Thoracic aorta (tissue), 2 donors: Measurements from ENCODE around the gene DNAH1. TPM values are rescaled to one million over a fixed set of nuclear protein-coding genes. Genes with fewer than 3 reads are reported as not detected.

Experiments
- ATAC-seq: fragments of 150-250 bp; one replicate; pipeline ENCODE4 v1.8.0; 2017; ENCODE audit warnings: low read depth; ENCODE audit not compliant: insufficient number of reproducible peaks, low FRiP score
- DNase-seq: peaks from one replicate; pipeline ENCODE4 v3.0.0-alpha.2; 2020; ENCODE audit warnings: low spot score
- H3K27ac ChIP-seq, 2 donors: fragments of 200-600 bp; sonication (generic); 1 replicate in 1 of 2; 2 replicates in 1 of 2; pipeline ENCODE4 v1.5.1; 2016; ENCODE audit warnings: mild to moderate bottlenecking in 2 of 2, moderate library complexity in 2 of 2
- H3K27me3 ChIP-seq: fragments of 200-600 bp; sonication (generic); replicated peaks from 2 replicates; pipeline ENCODE4 v1.6.0; 2016; ENCODE audit warnings: mild to moderate bottlenecking; ENCODE audit not compliant: insufficient read depth
- H3K36me3 ChIP-seq: fragments of 200-600 bp; sonication (generic); one replicate; pipeline ENCODE4 v1.5.1; 2016
- H3K4me1 ChIP-seq, 2 donors: fragments of 200-600 bp; sonication (generic); 1 replicate in 1 of 2; 2 replicates in 1 of 2; pipeline versions ENCODE4 v1.5.1 to v1.6.0; 2016; ENCODE audit warnings: low read depth in 2 of 2, mild to moderate bottlenecking in 1 of 2; ENCODE audit not compliant: control insufficient read depth in 1 of 2
- H3K4me3 ChIP-seq: fragments of 200-600 bp; sonication (generic); 2 replicates; pipeline ENCODE4 v1.5.1; 2016; ENCODE audit warnings: mild to moderate bottlenecking
- H3K9me3 ChIP-seq: fragments of 200-600 bp; sonication (generic); 2 replicates; pipeline ENCODE4 v1.5.1; 2016
- CTCF ChIP-seq: fragments of 200-600 bp; sonication (generic); IDR thresholded peaks from one replicate; pipeline ENCODE4 v1.5.1; 2019; ENCODE audit warnings: antibody characterized with exemption
- total RNA-seq, 2 donors: library from RNA; depleted of rRNA; stranded (reverse); fragments of >200 nt; gene quantifications; one replicate each; pipeline versions ENCODE4 v1.1.0 to v1.2.3, GENCODE V29; 2016

Gene DNAH1
- total RNA-seq, 2 donors from 2014 or later, result 14.6 to 21.0 TPM

- Histone ChIP-seq H3K36me3 (no peaks in the 10 kb centered on the region), H3K27me3 (no peaks in the 10 kb centered on the region), H3K4me3 (no peak overlapping the region), H3K4me1 (no peaks in the 10 kb centered on the region), H3K9me3 (no peaks in the 10 kb centered on the region), H3K27ac (no peak overlapping the region)
- no peak for DNase-seq
- ATAC-seq, result no peak
- TF ChIP-seq CTCF, result no peak
Observed at GRCh38 chr3:52433328-52433995, 117.3 kb downstream of the DNAH1 start.

- Histone ChIP-seq H3K4me3 (no peak overlapping the region), H3K4me1 (no peaks in the 10 kb centered on the region), H3K36me3 (no peaks in the 10 kb centered on the region), H3K27ac (no peak overlapping the region), H3K9me3 (no peaks in the 10 kb centered on the region), H3K27me3 (no peaks in the 10 kb centered on the region)
- ATAC-seq (no peak), DNase-seq (no peak)
- no peak for TF ChIP-seq CTCF
Observed at GRCh38 chr3:52433996-52434479, 117.9 kb downstream of the DNAH1 start.

- DNase-seq (no peak), ATAC-seq (no peak)
- H3K27me3 ChIP-seq, result no peaks in the 10 kb centered on the region
- no peak for TF ChIP-seq CTCF
- H3K27ac ChIP-seq, result no peak overlapping the region
- no peaks in the 10 kb centered on the region for H3K36me3 ChIP-seq
- no peaks in the 10 kb centered on the region for H3K9me3 ChIP-seq
- no peak overlapping the region for H3K4me3 ChIP-seq
- no peaks in the 10 kb centered on the region for H3K4me1 ChIP-seq
Observed at GRCh38 chr3:52434491-52435115, 118.5 kb downstream of the DNAH1 start.

- Histone ChIP-seq H3K4me3 (no peak overlapping the region), H3K9me3 (no peaks in the 10 kb centered on the region), H3K36me3 (no peaks in the 10 kb centered on the region), H3K27me3 (no peaks in the 10 kb centered on the region), H3K27ac (no peak overlapping the region), H3K4me1 (no peaks in the 10 kb centered on the region)
- no peak for TF ChIP-seq CTCF
- DNase-seq (no peak), ATAC-seq (no peak)
Observed at GRCh38 chr3:52435246-52436101, 119.4 kb downstream of the DNAH1 start.
